LNCAP (cell line): Measurements from ENCODE around the gene CLEC11A.

ENCODE experiments used
- CTCF ChIP-seq: fragments of 450-650 bp; IDR thresholded peaks from 2 replicates; pipeline ENCODE4 v1.5.1; 2017; ENCODE audit warnings: mild to moderate bottlenecking

CLEC11A gene

GRCh38 chr19:50690439-50690838 is 32.7 kb upstream of the CLEC11A start:
- no peak for TF ChIP-seq CTCF

GRCh38 chr19:50693064-50693975 is 29.8 kb upstream of the CLEC11A start:
- no peak for TF ChIP-seq CTCF

- TF ChIP-seq CTCF: no peak
Measured at GRCh38 chr19:50694815-50695145, 28.4 kb upstream of the CLEC11A start.

- TF ChIP-seq CTCF: no peak
Measured at GRCh38 chr19:50695251-50696093, 27.7 kb upstream of the CLEC11A start.

- TF ChIP-seq CTCF: no peak
Measured at GRCh38 chr19:50696094-50696483, 27.1 kb upstream of the CLEC11A start.

GRCh38 chr19:50697414-50698124 is 25.6 kb upstream of the CLEC11A start:
- no peak for TF ChIP-seq CTCF

- TF ChIP-seq CTCF: no peak
Measured at GRCh38 chr19:50701367-50701985, 21.7 kb upstream of the CLEC11A start.
